SK-N-SH treated with all-trans-retinoic acid at 6 μM for 48 hours (cell line): ENCODE data around the gene TNFRSF4.

Source experiments
- ATAC-seq: fragments of 200-7000 bp; cut with Tn5 transposase; 3 replicates; pipeline ENCODE4 v1.9.1; 2020; ENCODE audit warnings: mild to moderate bottlenecking, moderate library complexity
- ARNTL ChIP-seq: fragments of 450-650 bp; formaldehyde crosslinking; IDR thresholded peaks from 2 replicates; pipeline ENCODE4 v1.5.0; 2020; ENCODE audit warnings: low read depth, mild to moderate bottlenecking, moderate library complexity, borderline replicate concordance
- BACH2 ChIP-seq: fragments of 250-450 bp; sonication (Bioruptor Pico); IDR thresholded peaks from 2 replicates; pipeline ENCODE4 v1.9.0; 2021; ENCODE audit warnings: mild to moderate bottlenecking, borderline replicate concordance
- CREB5 ChIP-seq: fragments of 250-450 bp; sonication (Bioruptor Pico); IDR thresholded peaks from 2 replicates; pipeline ENCODE4 v1.5.1; 2020; ENCODE audit warnings: low read depth, mild to moderate bottlenecking, moderate library complexity
- CSDC2 ChIP-seq: fragments of 250-450 bp; sonication (Bioruptor Pico); IDR thresholded peaks from 2 replicates; pipeline ENCODE4 v1.5.0; 2020; ENCODE audit warnings: mild to moderate bottlenecking, moderate library complexity
- CSRNP3 ChIP-seq: fragments of 250-450 bp; sonication (Bioruptor Pico); IDR thresholded peaks from 2 replicates; pipeline ENCODE4 v1.5.1; 2021; ENCODE audit warnings: mild to moderate bottlenecking, moderate library complexity
- GLIS3 ChIP-seq: fragments of 250-450 bp; sonication (Bioruptor Pico); IDR thresholded peaks from 2 replicates; pipeline ENCODE4 v1.5.0; 2020; ENCODE audit warnings: mild to moderate bottlenecking, moderate library complexity
- ISL1 ChIP-seq: fragments of 250-450 bp; sonication (Bioruptor Pico); IDR thresholded peaks from 2 replicates; pipeline ENCODE4 v2.1.2; 2022; ENCODE audit warnings: mild to moderate bottlenecking, moderate library complexity
- OSR1 ChIP-seq: fragments of 250-450 bp; sonication (Bioruptor Pico); IDR thresholded peaks from 2 replicates; pipeline ENCODE4 v1.8.0; 2022; ENCODE audit warnings: moderate library complexity, mild to moderate bottlenecking, inconsistent platforms
- PATZ1 ChIP-seq: fragments of 250-450 bp; sonication (Bioruptor Pico); IDR thresholded peaks from 2 replicates; pipeline ENCODE4 v1.8.0; 2020; ENCODE audit warnings: mild to moderate bottlenecking, moderate library complexity, borderline replicate concordance
- POU6F1 ChIP-seq: fragments of 250-450 bp; sonication (Bioruptor Pico); IDR thresholded peaks from 2 replicates; pipeline ENCODE4 v1.8.0; 2021; ENCODE audit warnings: low read depth, mild to moderate bottlenecking, moderate library complexity, borderline replicate concordance
- RARB ChIP-seq: fragments of 250-450 bp; sonication (Bioruptor Pico); IDR thresholded peaks from 2 replicates; pipeline ENCODE4 v1.8.0; 2021; ENCODE audit warnings: mild to moderate bottlenecking, moderate library complexity
- SNAI2 ChIP-seq: fragments of 250-450 bp; sonication (Bioruptor Pico); IDR thresholded peaks from 2 replicates; pipeline ENCODE4 v1.5.0; 2020; ENCODE audit warnings: mild to moderate bottlenecking, moderate library complexity
- TCF4 ChIP-seq: fragments of 250-450 bp; sonication (Bioruptor Pico); IDR thresholded peaks from 2 replicates; pipeline ENCODE4 v1.8.0; 2021; ENCODE audit warnings: mild to moderate bottlenecking, moderate library complexity, borderline replicate concordance
- TOX ChIP-seq: fragments of 250-450 bp; sonication (Bioruptor Pico); IDR thresholded peaks from 2 replicates; pipeline ENCODE4 v1.8.0; 2021; ENCODE audit warnings: mild to moderate bottlenecking, moderate library complexity, borderline replicate concordance
- TSHZ2 ChIP-seq: fragments of 250-450 bp; sonication (Bioruptor Pico); IDR thresholded peaks from 2 replicates; pipeline ENCODE4 v1.5.0; 2020; ENCODE audit warnings: mild to moderate bottlenecking, moderate library complexity
- ZC3H10 ChIP-seq: fragments of 250-450 bp; sonication (Bioruptor Pico); IDR thresholded peaks from 2 replicates; pipeline ENCODE4 v1.5.1; 2021; ENCODE audit warnings: mild to moderate bottlenecking, moderate library complexity
- ZFP3 ChIP-seq: fragments of 250-450 bp; sonication (Bioruptor Pico); IDR thresholded peaks from 2 replicates; pipeline ENCODE4 v1.5.0; 2020; ENCODE audit warnings: mild to moderate bottlenecking, moderate library complexity
- ZFP30 ChIP-seq: fragments of 450-650 bp; formaldehyde crosslinking; IDR thresholded peaks from 2 replicates; pipeline ENCODE4 v1.5.0; 2022; ENCODE audit warnings: mild to moderate bottlenecking, moderate library complexity
- ZNF565 ChIP-seq: fragments of 450-650 bp; formaldehyde crosslinking; conservative IDR thresholded peaks from 2 replicates; pipeline ENCODE4 v1.5.0; 2020; ENCODE audit warnings: low read depth, mild to moderate bottlenecking, moderate library complexity
- ZNF8 ChIP-seq: fragments of 450-650 bp; formaldehyde crosslinking; IDR thresholded peaks from 2 replicates; pipeline ENCODE4 v1.5.0; 2020; ENCODE audit warnings: mild to moderate bottlenecking, moderate library complexity

The TNFRSF4 gene

DNA sequence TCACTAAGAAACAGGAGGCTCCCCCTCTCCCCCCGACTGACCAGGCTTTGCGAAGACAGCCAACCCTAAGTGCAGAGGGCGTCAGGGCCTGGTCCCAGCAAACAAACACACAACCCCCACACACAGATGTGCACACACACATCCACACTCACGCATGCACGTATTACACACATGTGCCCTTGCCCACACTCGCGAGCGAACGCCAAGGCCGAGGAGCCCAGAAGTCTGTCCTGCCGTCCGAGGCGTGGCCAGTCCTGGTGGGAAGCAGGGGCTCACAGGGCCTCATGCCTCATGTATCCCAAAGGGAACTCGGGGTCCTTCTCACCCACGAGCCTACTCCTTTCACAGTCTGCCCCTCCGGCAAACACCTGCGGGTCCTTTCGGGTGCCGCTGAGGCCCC is 15.8 kb upstream of the TNFRSF4 start:
- ATAC-seq = no peak
- TF ChIP-seq ZNF8 (no peak), TSHZ2 (CRISPR knock-in tag) (no peak), CREB5 (CRISPR knock-in tag) (no peak), ZFP30 (CRISPR knock-in tag) (no peak), ISL1 (CRISPR knock-in tag) (no peak), BACH2 (no peak), CSDC2 (no peak), OSR1 (no peak), SNAI2 (CRISPR knock-in tag) (no peak), RARB (CRISPR knock-in tag) (no peak), CSRNP3 (CRISPR knock-in tag) (no peak), ZNF565 (CRISPR knock-in tag) (no peak), TCF4 (CRISPR knock-in tag) (no peak), ZFP3 (CRISPR knock-in tag) (no peak), ZC3H10 (CRISPR knock-in tag) (no peak), ARNTL (CRISPR knock-in tag) (no peak), GLIS3 (CRISPR knock-in tag) (no peak), PATZ1 (CRISPR knock-in tag) (no peak)

GRCh38 chr1:1228596-1229321 is 14.8 kb upstream of the TNFRSF4 start:
- ATAC-seq = no peak
- TF ChIP-seq RARB (CRISPR knock-in tag) = no peak
- no peak for TF ChIP-seq BACH2
- TF ChIP-seq CREB5 (CRISPR knock-in tag) = no peak
- TF ChIP-seq POU6F1 (CRISPR knock-in tag) = no peak
- TF ChIP-seq ZC3H10 (CRISPR knock-in tag) = no peak
- TF ChIP-seq ZNF565 (CRISPR knock-in tag) = no peak
- no peak for TF ChIP-seq ISL1 (CRISPR knock-in tag)
- no peak for TF ChIP-seq SNAI2 (CRISPR knock-in tag)
- no peak for TF ChIP-seq ZFP30 (CRISPR knock-in tag)
- no peak for TF ChIP-seq CSRNP3 (CRISPR knock-in tag)
- no peak for TF ChIP-seq TCF4 (CRISPR knock-in tag)
- TF ChIP-seq TOX (CRISPR knock-in tag) = no peak
